ENCODE data around the gene EIF2AK3. TPM values are rescaled to one million over a fixed set of nuclear protein-coding genes. Genes with fewer than 3 reads are reported as not detected.
"Not testable (repeated sequence)": the region's sequence is repeated elsewhere in the genome, so short reads cannot be mapped to it uniquely, and the experiment has no call there.

EIF2AK3 gene
- total and polyA plus RNA-seq, 4 experiments from 2014 or later = 1.3 to 31.0 (median 20.5) TPM

GRCh38 chr2:88626171-88627054 is 851 bp downstream of the EIF2AK3 start:
- peak overlapping the region; percentile 92 for H3K27ac ChIP-seq (ENCODE audit: low read depth, low read length)
- H3K36me3 Mint-ChIP-seq = peaks cover 0 to 4% of the 10 kb centered on the region in 2 donors
- intact Hi-C loops (cut with micrococcal nuclease) = loop anchor here (1.0 to 5.0 kb wide), 3 partner anchors 34 to 65 kb away; partner anchors contain the start of gene RPIA
- DNase-seq = peak in 4 of 5 donors; percentile 58 to 68 (median 62)
- CTCF ChIA-PET (ENCODE audit: partially characterized antibody) = no interaction called here
- H3K4me1 ChIP-seq (ENCODE audit: insufficient read depth, low read length) = peaks cover 36% of the 10 kb centered on the region
- H3K27me3 ChIP-seq (ENCODE audit: insufficient read depth, low read length) = no peaks in the 10 kb centered on the region
- peak overlapping the region; percentile 92 to 98 (median 96) for H3K4me3 Mint-ChIP-seq
- peak overlapping the region; percentile 68 to 72 for H3K4me3 ChIP-seq (ENCODE audit: low read length in 2 of 2)
- peak overlapping the region in 6 of 7 donors; percentile 94 to 98 (median 96) for H3K27ac Mint-ChIP-seq
- H3K36me3 ChIP-seq (ENCODE audit: insufficient read depth, low read length) = no peaks in the 10 kb centered on the region
- H3K27me3 Mint-ChIP-seq = no peaks in the 10 kb centered on the region
- peaks cover 2 to 25% (median 14%) of the 10 kb centered on the region in 4 donors for H3K4me1 Mint-ChIP-seq
- POLR2A ChIA-PET (ENCODE audit: partially characterized antibody) = interaction anchor here (0.8 to 3.5 kb wide), 5 partner anchors 7 to 65 kb away, joined by 4 to 49 read pairs (median 6); partner anchors contain the start of gene RPIA
- no peaks in the 10 kb centered on the region for H3K9me3 Mint-ChIP-seq
- H3K9me3 ChIP-seq (ENCODE audit: control insufficient read depth in 1 of 2, low read length in 2 of 2) = no peaks in the 10 kb centered on the region

GRCh38 chr2:88624477-88624876 is 2.8 kb downstream of the EIF2AK3 start:
- no peaks in the 10 kb centered on the region for H3K9me3 Mint-ChIP-seq
- no peaks in the 10 kb centered on the region for H3K27me3 Mint-ChIP-seq
- ChIA-PET POLR2A (ENCODE audit: partially characterized antibody) (no interaction called here), CTCF (ENCODE audit: partially characterized antibody) (no interaction called here)
- Histone ChIP-seq H3K4me3 (ENCODE audit: low read length in 2 of 2) (no peak overlapping the region), H3K27ac (ENCODE audit: low read depth, low read length) (no peak overlapping the region), H3K36me3 (ENCODE audit: insufficient read depth, low read length) (no peaks in the 10 kb centered on the region), H3K9me3 (ENCODE audit: control insufficient read depth in 1 of 2, low read length in 2 of 2) (no peaks in the 10 kb centered on the region), H3K27me3 (ENCODE audit: insufficient read depth, low read length) (no peaks in the 10 kb centered on the region), H3K4me1 (ENCODE audit: insufficient read depth, low read length) (peaks cover 36% of the 10 kb centered on the region)
- peaks cover 0 to 4% of the 10 kb centered on the region in 2 donors for H3K36me3 Mint-ChIP-seq
- H3K27ac Mint-ChIP-seq = no peak overlapping the region
- DNase-seq = no peak
- H3K4me1 Mint-ChIP-seq = peaks cover 17 to 39% (median 23%) of the 10 kb centered on the region in 4 donors
- H3K4me3 Mint-ChIP-seq = no peak overlapping the region
- intact Hi-C loops (cut with micrococcal nuclease) = no loop called here

DNA sequence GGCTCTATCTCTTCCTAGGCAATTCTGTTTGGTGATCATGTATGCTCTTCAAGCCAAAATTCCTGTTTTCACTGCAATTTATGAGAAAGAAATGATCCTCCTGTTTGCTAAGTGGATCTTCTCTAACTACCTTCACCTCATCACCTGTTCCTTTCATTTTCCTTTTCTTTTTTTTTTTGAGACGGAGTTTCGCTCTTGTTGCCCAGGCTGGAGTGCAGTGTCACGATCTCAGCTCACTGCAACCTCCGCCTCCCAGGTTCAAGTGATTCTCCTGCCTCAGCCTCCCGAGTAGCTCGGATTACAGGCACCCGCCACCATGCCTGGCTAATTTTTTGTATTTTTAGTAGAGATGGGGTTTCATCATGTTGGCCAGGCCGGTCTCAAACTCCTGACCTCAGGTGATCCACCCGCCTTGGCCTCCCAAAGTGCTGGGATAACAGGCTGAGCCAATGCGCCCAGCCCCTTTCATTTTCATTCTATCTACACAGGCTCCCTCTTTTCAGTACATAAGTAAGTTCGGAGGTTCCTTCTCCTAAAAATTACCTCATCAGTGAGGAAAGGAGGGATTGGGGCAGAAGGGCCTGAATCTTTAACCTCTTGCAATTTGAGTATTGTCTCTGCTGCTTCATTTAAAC is 3.3 kb downstream of the EIF2AK3 start:
- H3K36me3 Mint-ChIP-seq; H3K27ac ChIP-seq (ENCODE audit: low read depth, low read length); H3K27me3 Mint-ChIP-seq; H3K36me3 ChIP-seq (ENCODE audit: insufficient read depth, low read length); H3K27me3 ChIP-seq (ENCODE audit: insufficient read depth, low read length); DNase-seq; H3K27ac Mint-ChIP-seq; H3K9me3 Mint-ChIP-seq; intact Hi-C loops (cut with micrococcal nuclease); H3K4me3 Mint-ChIP-seq; H3K9me3 ChIP-seq (ENCODE audit: control insufficient read depth in 1 of 2, low read length in 2 of 2); H3K4me3 ChIP-seq (ENCODE audit: low read length in 2 of 2); POLR2A ChIA-PET (ENCODE audit: partially characterized antibody): not testable (repeated sequence)
- peaks cover 36% of the 10 kb centered on the region for H3K4me1 ChIP-seq (ENCODE audit: insufficient read depth, low read length)
- peaks cover 23 to 39% (median 25%) of the 10 kb centered on the region in 4 donors for H3K4me1 Mint-ChIP-seq
- CTCF ChIA-PET (ENCODE audit: partially characterized antibody) = interaction anchor here (0.6 kb wide), 1 partner anchor 26 kb away, joined by 3 read pairs; no protein-coding TSS in a partner anchor

- peaks cover 30 to 50% (median 34%) of the 10 kb centered on the region in 4 donors for H3K4me1 Mint-ChIP-seq
Measured at GRCh38 chr2:88622307-88622706, 5.0 kb downstream of the EIF2AK3 start.

GRCh38 chr2:88621432-88621831 is 5.8 kb downstream of the EIF2AK3 start:
- no peak for DNase-seq
- H3K27me3 Mint-ChIP-seq = no peaks in the 10 kb centered on the region
- H3K27ac Mint-ChIP-seq = no peak overlapping the region
- H3K9me3 Mint-ChIP-seq = no peaks in the 10 kb centered on the region
- Histone ChIP-seq H3K9me3 (ENCODE audit: control insufficient read depth in 1 of 2, low read length in 2 of 2) (no peaks in the 10 kb centered on the region), H3K4me1 (ENCODE audit: insufficient read depth, low read length) (peaks cover 27% of the 10 kb centered on the region), H3K27ac (ENCODE audit: low read depth, low read length) (no peak overlapping the region), H3K36me3 (ENCODE audit: insufficient read depth, low read length) (no peaks in the 10 kb centered on the region), H3K27me3 (ENCODE audit: insufficient read depth, low read length) (no peaks in the 10 kb centered on the region), H3K4me3 (ENCODE audit: low read length in 2 of 2) (no peak overlapping the region)
- intact Hi-C loops (cut with micrococcal nuclease) = no loop called here
- ChIA-PET CTCF (ENCODE audit: partially characterized antibody) (interaction anchor here (1.2 to 2.2 kb wide), 2 partner anchors 15 to 51 kb away, joined by 6 to 9 read pairs; no protein-coding TSS in a partner anchor), POLR2A (ENCODE audit: partially characterized antibody) (no interaction called here)
- peaks cover 35 to 57% (median 39%) of the 10 kb centered on the region in 4 donors for H3K4me1 Mint-ChIP-seq
- H3K4me3 Mint-ChIP-seq = no peak overlapping the region
- H3K36me3 Mint-ChIP-seq = peaks cover 0 to 4% of the 10 kb centered on the region in 2 donors

More at GRCh38 chr2:88622307-88622706, 5.0 kb downstream of the EIF2AK3 start:
- H3K9me3 ChIP-seq (ENCODE audit: control insufficient read depth in 1 of 2, low read length in 2 of 2) = no peaks in the 10 kb centered on the region
- DNase-seq = no peak
- no peaks in the 10 kb centered on the region for H3K9me3 Mint-ChIP-seq
- no peak overlapping the region for H3K27ac ChIP-seq (ENCODE audit: low read depth, low read length)
- CTCF ChIA-PET (ENCODE audit: partially characterized antibody) = interaction anchor here (1.2 to 2.2 kb wide), 2 partner anchors 15 to 50 kb away, joined by 6 to 9 read pairs; no protein-coding TSS in a partner anchor
- POLR2A ChIA-PET (ENCODE audit: partially characterized antibody) = no interaction called here
- H3K27me3 Mint-ChIP-seq = no peaks in the 10 kb centered on the region
- peaks cover 27% of the 10 kb centered on the region for H3K4me1 ChIP-seq (ENCODE audit: insufficient read depth, low read length)
- H3K36me3 ChIP-seq (ENCODE audit: insufficient read depth, low read length) = no peaks in the 10 kb centered on the region
- no peak overlapping the region for H3K4me3 Mint-ChIP-seq
- peak overlapping the region in 2 of 7 donors; percentile 14 to 19 for H3K27ac Mint-ChIP-seq
- intact Hi-C loops (cut with micrococcal nuclease) = no loop called here
- H3K27me3 ChIP-seq (ENCODE audit: insufficient read depth, low read length) = no peaks in the 10 kb centered on the region
- no peak overlapping the region for H3K4me3 ChIP-seq (ENCODE audit: low read length in 2 of 2)
- H3K36me3 Mint-ChIP-seq = peaks cover 0 to 4% of the 10 kb centered on the region in 2 donors

GRCh38 chr2:88620015-88620414 is 7.2 kb downstream of the EIF2AK3 start:
- H3K4me3 Mint-ChIP-seq = no peak overlapping the region
- intact Hi-C loops (cut with micrococcal nuclease) = no loop called here
- Histone ChIP-seq H3K4me1 (ENCODE audit: insufficient read depth, low read length) (peaks cover 13% of the 10 kb centered on the region), H3K4me3 (ENCODE audit: low read length in 2 of 2) (no peak overlapping the region), H3K27ac (ENCODE audit: low read depth, low read length) (no peak overlapping the region), H3K9me3 (ENCODE audit: control insufficient read depth in 1 of 2, low read length in 2 of 2) (no peaks in the 10 kb centered on the region), H3K27me3 (ENCODE audit: insufficient read depth, low read length) (no peaks in the 10 kb centered on the region), H3K36me3 (ENCODE audit: insufficient read depth, low read length) (no peaks in the 10 kb centered on the region)
- H3K4me1 Mint-ChIP-seq = peaks cover 30 to 51% (median 38%) of the 10 kb centered on the region in 4 donors
- ChIA-PET CTCF (ENCODE audit: partially characterized antibody) (interaction anchor here (1.0 kb wide), 1 partner anchor 72 kb away, joined by 5 read pairs; the partner anchor contains the start of gene RPIA), POLR2A (ENCODE audit: partially characterized antibody) (interaction anchor here (1.3 kb wide), 1 partner anchor 8 kb away, joined by 3 read pairs; no protein-coding TSS in a partner anchor)
- H3K9me3 Mint-ChIP-seq = no peaks in the 10 kb centered on the region
- no peaks in the 10 kb centered on the region for H3K27me3 Mint-ChIP-seq
- H3K36me3 Mint-ChIP-seq = no peaks in the 10 kb centered on the region
- H3K27ac Mint-ChIP-seq = peak overlapping the region in 1 of 7 donors; percentile 69
- no peak for DNase-seq

- DNase-seq = no peak
- CTCF ChIA-PET (ENCODE audit: partially characterized antibody) = no interaction called here
- H3K9me3 Mint-ChIP-seq = no peaks in the 10 kb centered on the region
- H3K36me3 Mint-ChIP-seq = peaks cover 4 to 20% of the 10 kb centered on the region in 2 donors
- Histone ChIP-seq H3K36me3 (ENCODE audit: insufficient read depth, low read length) (peaks cover 9% of the 10 kb centered on the region), H3K4me3 (ENCODE audit: low read length in 2 of 2) (no peak overlapping the region), H3K27ac (ENCODE audit: low read depth, low read length) (no peak overlapping the region), H3K9me3 (ENCODE audit: control insufficient read depth in 1 of 2, low read length in 2 of 2) (no peaks in the 10 kb centered on the region), H3K4me1 (ENCODE audit: insufficient read depth, low read length) (no peaks in the 10 kb centered on the region), H3K27me3 (ENCODE audit: insufficient read depth, low read length) (no peaks in the 10 kb centered on the region)
- H3K27me3 Mint-ChIP-seq = no peaks in the 10 kb centered on the region
- intact Hi-C loops (cut with micrococcal nuclease) = no loop called here
- H3K27ac Mint-ChIP-seq = no peak overlapping the region
- POLR2A ChIA-PET (ENCODE audit: partially characterized antibody) = interaction anchor here (1.4 kb wide), 1 partner anchor 12 kb away, joined by 6 read pairs; the partner anchor contains the start of gene EIF2AK3
- peaks cover 24 to 41% (median 31%) of the 10 kb centered on the region in 4 donors for H3K4me1 Mint-ChIP-seq
- no peak overlapping the region for H3K4me3 Mint-ChIP-seq
Measured at GRCh38 chr2:88615822-88616221, 11.4 kb downstream of the EIF2AK3 start.
